HepG2 (cell line): ENCODE data around the gene NCOA3. TPM values are rescaled to one million over a fixed set of nuclear protein-coding genes. Genes with fewer than 3 reads are reported as not detected.

Experiments used
- ATAD3A ChIP-seq: sonication (generic); formaldehyde crosslinking; IDR thresholded peaks from 2 replicates; pipeline ENCODE4 v1.4.0; 2020; ENCODE audit warnings: missing genetic modification reagents
- CSRNP1 ChIP-seq: sonication (generic); formaldehyde crosslinking; IDR thresholded peaks from 2 replicates; pipeline ENCODE4 v1.8.1; 2023; ENCODE audit warnings: mild to moderate bottlenecking, missing genetic modification reagents
- DMTF1 ChIP-seq: sonication (generic); formaldehyde crosslinking; IDR thresholded peaks from 2 replicates; pipeline ENCODE4 v1.4.0; 2020; ENCODE audit warnings: mild to moderate bottlenecking, missing genetic modification reagents
- FOXK1 ChIP-seq: sonication (generic); formaldehyde crosslinking; IDR thresholded peaks from 2 replicates; pipeline ENCODE4 v1.4.0; 2020; ENCODE audit warnings: low read depth, missing genetic modification reagents, borderline replicate concordance
- GATAD2A ChIP-seq: IDR thresholded peaks from 2 replicates; pipeline ENCODE4 v1.6.1; 2016
- KMT2B ChIP-seq: IDR thresholded peaks from 2 replicates; pipeline ENCODE4 v1.6.1; 2016; ENCODE audit warnings: missing genetic modification reagents, missing compliant biosample characterization
- POLR2AphosphoS5 ChIP-seq: IDR thresholded peaks from 2 replicates; pipeline ENCODE4 v1.6.1; 2012; ENCODE audit warnings: low read depth, low read length
- PRMT3 ChIP-seq: sonication (generic); formaldehyde crosslinking; IDR thresholded peaks from 2 replicates; pipeline ENCODE4 v1.8.1; 2022; ENCODE audit warnings: low read depth, mild to moderate bottlenecking, moderate library complexity, missing genetic modification reagents, borderline replicate concordance
- SAP130 ChIP-seq: IDR thresholded peaks from 2 replicates; pipeline ENCODE4 v1.6.1; 2016; ENCODE audit warnings: low read depth
- SKIL ChIP-seq: sonication (generic); formaldehyde crosslinking; IDR thresholded peaks from 2 replicates; pipeline ENCODE4 v1.8.0; 2022; ENCODE audit warnings: missing genetic modification reagents, mild to moderate bottlenecking, moderate library complexity, borderline replicate concordance
- SMAD3 ChIP-seq: sonication (generic); formaldehyde crosslinking; IDR thresholded peaks from 2 replicates; pipeline ENCODE4 v1.4.0; 2020; ENCODE audit warnings: missing genetic modification reagents
- SNAPC5 ChIP-seq: sonication (generic); formaldehyde crosslinking; IDR thresholded peaks from 2 replicates; pipeline ENCODE4 v1.8.1; 2023; ENCODE audit warnings: mild to moderate bottlenecking, missing genetic modification reagents, borderline replicate concordance
- TBP ChIP-seq: sonication (generic); formaldehyde crosslinking; IDR thresholded peaks from 2 replicates; pipeline ENCODE4 v1.5.0; 2020; ENCODE audit warnings: missing genetic modification reagents
- TCF7L2 ChIP-seq: IDR thresholded peaks from 2 replicates; pipeline ENCODE4 v1.6.1; 2011; ENCODE audit warnings: mild to moderate bottlenecking, low read depth, low read length, moderate library complexity
- ZMAT5 ChIP-seq: sonication (generic); formaldehyde crosslinking; IDR thresholded peaks from 2 replicates; pipeline ENCODE4 v1.5.0; 2020; ENCODE audit warnings: mild to moderate bottlenecking, low read depth, missing genetic modification reagents, borderline replicate concordance
- ZNF557 ChIP-seq: sonication (generic); formaldehyde crosslinking; IDR thresholded peaks from 2 replicates; pipeline ENCODE4 v1.4.0; 2020; ENCODE audit warnings: missing genetic modification reagents
- ZNF709 ChIP-seq: sonication (generic); formaldehyde crosslinking; IDR thresholded peaks from 2 replicates; pipeline ENCODE4 v1.5.0; 2020; ENCODE audit warnings: mild to moderate bottlenecking, missing genetic modification reagents
- ZNF75D ChIP-seq: sonication (generic); formaldehyde crosslinking; IDR thresholded peaks from 2 replicates; pipeline ENCODE4 v1.8.1; 2023; ENCODE audit warnings: missing genetic modification reagents, mild to moderate bottlenecking, borderline replicate concordance
- ZSCAN20 ChIP-seq: sonication (generic); formaldehyde crosslinking; IDR thresholded peaks from 2 replicates; pipeline ENCODE4 v1.4.0; 2020; ENCODE audit warnings: missing genetic modification reagents, mild to moderate bottlenecking, borderline replicate concordance
- ZSCAN31 ChIP-seq: sonication (generic); formaldehyde crosslinking; IDR thresholded peaks from 2 replicates; pipeline ENCODE4 v1.5.0; 2020; ENCODE audit warnings: low read depth, mild to moderate bottlenecking, missing genetic modification reagents
- polyA plus RNA-seq, 8 experiments: library from polyadenylated mRNA; depleted of rRNA in 3 of 8; stranded (reverse) in 7 of 8; unstranded in 1 of 8; fragments of >200 nt; fragmentation: Illumina TruSeq in 4 of 8; extraction: Trizol in 4 of 8; gene quantifications; 2 replicates each; pipeline versions ENCODE4 v1.2.1 to v1.2.3, GENCODE V29; 2011 to 2016; ENCODE audit warnings: low read depth in 4 of 8, missing spikeins in 1 of 8, mixed read lengths in 1 of 8; ENCODE audit not compliant: insufficient read depth in 1 of 8
- total RNA-seq, 5 experiments: library from RNA; depleted of rRNA; stranded (reverse); fragments of >200 nt; fragmentation: Illumina TruSeq; extraction: Trizol; gene quantifications; 2 replicates each; pipeline ENCODE4 v1.2.3, GENCODE V29; 2016; ENCODE audit warnings: low read depth in 1 of 5

NCOA3 gene
- total and polyA plus RNA-seq, 2 of the 13 experiments (the other 11 are each of a cell fraction or from before 2014, with no cell fraction given): 35.0 to 56.8 TPM

- TF ChIP-seq CSRNP1 (CRISPR knock-in tag) (peak; percentile 99), DMTF1 (CRISPR knock-in tag) (no peak), PRMT3 (peak; percentile 90; the same call in 1 of the 2 replicates), SKIL (peak; percentile 59; the same call in 1 of the 2 replicates), KMT2B (CRISPR knock-in tag) (peak; percentile 99), POLR2AphosphoS5 (peak; percentile 99), ZNF709 (CRISPR knock-in tag) (peak; percentile 93), ZNF75D (no peak; the same call in 1 of the 2 replicates), FOXK1 (CRISPR knock-in tag) (peak; percentile 94), SAP130 (CRISPR knock-in tag) (peak; percentile 99), ZNF557 (CRISPR knock-in tag) (peak; percentile 90), TBP (CRISPR knock-in tag) (peak; percentile 98), ATAD3A (no peak), TCF7L2 (no peak), GATAD2A (CRISPR knock-in tag) (peak; percentile 89), ZSCAN31 (peak; percentile 99), ZMAT5 (CRISPR knock-in tag) (peak; percentile 92; the same call in 1 of the 2 replicates), SMAD3 (peak; percentile 96), SNAPC5 (CRISPR knock-in tag) (peak; percentile 35; the same call in 1 of the 2 replicates), ZSCAN20 (CRISPR knock-in tag) (no peak; the same call in 1 of the 2 replicates)
Measured at GRCh38 chr20:47501482-47502270, at the start of gene NCOA3 (continued).
